Upper lobe of left lung (tissue), 4 donors: ENCODE results near the gene PTPRD.

ENCODE experiments used
- EP300 ChIP-seq, 4 donors: sonication (generic); formaldehyde crosslinking; IDR thresholded peaks; one replicate each; pipeline ENCODE4 v1.5.1; 2017; ENCODE audit warnings: antibody characterized with exemption in 4 of 4, control low read depth in 2 of 4
- POLR2A ChIP-seq, 4 donors: fragments of 450-650 bp; IDR thresholded peaks; one replicate each; pipeline ENCODE4 v1.5.1; 2016 to 2017; ENCODE audit warnings: antibody characterized with exemption in 4 of 4, mild to moderate bottlenecking in 2 of 4
- POLR2AphosphoS5 ChIP-seq, 2 donors: sonication (generic); formaldehyde crosslinking; IDR thresholded peaks; one replicate each; pipeline ENCODE4 v1.5.1; 2017; ENCODE audit warnings: antibody characterized with exemption in 2 of 2
- TF ChIP-seq, protein P1 (sequence below), 6 experiments: fragments of 450-650 bp in 4 of 6; fragments of 200-600 bp in 2 of 6; sonication (generic) in 2 of 6; IDR thresholded peaks; one replicate each; pipeline ENCODE4 v1.5.1; 2016 to 2019; ENCODE audit warnings: antibody characterized with exemption in 6 of 6

DNA sequence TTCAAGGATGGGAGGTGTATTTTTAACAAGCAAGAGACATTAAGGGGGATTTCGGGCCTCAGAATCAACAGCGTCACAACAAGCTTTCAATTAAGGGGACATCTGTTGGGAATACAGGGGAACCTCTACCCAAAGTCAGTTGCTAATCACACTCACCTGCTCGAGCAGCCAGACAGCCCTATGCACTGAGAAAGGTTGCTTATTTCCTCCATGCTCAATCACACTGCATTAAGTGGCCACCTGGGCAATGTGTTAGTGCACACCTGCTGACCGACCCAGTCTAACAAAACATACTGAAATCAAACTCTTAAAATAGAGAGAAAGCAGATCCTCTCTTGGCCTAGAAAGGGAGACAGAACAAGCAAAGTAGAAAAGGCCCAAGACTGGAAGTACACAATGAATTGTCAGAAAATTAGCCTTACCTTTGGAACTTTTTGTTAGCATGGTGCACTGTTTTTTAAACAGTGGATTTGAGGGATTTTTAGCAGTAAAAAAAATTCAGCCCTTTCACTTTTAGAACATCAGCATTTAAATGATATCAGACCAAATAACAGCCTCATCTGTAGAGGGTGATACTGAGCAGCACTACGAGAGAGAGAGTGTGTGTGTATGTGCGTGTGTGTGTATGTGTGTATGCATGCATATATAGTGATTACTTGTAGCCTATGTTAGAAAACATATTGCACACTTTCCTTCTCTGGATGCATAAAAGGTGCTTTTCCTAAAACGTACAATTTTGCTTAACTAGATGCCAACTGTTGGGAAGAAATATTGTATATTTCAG lies 1694.7 kb downstream of the PTPRD start:
- no peak for TF ChIP-seq POLR2AphosphoS5 (IDR thresholded peaks at IDR 0.05)
- no peak for TF ChIP-seq POLR2A (IDR thresholded peaks at IDR 0.05)
- TF ChIP-seq, protein P1, sequence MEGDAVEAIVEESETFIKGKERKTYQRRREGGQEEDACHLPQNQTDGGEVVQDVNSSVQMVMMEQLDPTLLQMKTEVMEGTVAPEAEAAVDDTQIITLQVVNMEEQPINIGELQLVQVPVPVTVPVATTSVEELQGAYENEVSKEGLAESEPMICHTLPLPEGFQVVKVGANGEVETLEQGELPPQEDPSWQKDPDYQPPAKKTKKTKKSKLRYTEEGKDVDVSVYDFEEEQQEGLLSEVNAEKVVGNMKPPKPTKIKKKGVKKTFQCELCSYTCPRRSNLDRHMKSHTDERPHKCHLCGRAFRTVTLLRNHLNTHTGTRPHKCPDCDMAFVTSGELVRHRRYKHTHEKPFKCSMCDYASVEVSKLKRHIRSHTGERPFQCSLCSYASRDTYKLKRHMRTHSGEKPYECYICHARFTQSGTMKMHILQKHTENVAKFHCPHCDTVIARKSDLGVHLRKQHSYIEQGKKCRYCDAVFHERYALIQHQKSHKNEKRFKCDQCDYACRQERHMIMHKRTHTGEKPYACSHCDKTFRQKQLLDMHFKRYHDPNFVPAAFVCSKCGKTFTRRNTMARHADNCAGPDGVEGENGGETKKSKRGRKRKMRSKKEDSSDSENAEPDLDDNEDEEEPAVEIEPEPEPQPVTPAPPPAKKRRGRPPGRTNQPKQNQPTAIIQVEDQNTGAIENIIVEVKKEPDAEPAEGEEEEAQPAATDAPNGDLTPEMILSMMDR (IDR thresholded peaks at IDR 0.05) = no peak
- no peak for TF ChIP-seq EP300 (IDR thresholded peaks at IDR 0.05)
